Measurements from ENCODE around the gene SP6. TPM values are rescaled to one million over a fixed set of nuclear protein-coding genes. Genes with fewer than 3 reads are reported as not detected.

The SP6 gene
- total and polyA plus RNA-seq, 9 donors, result 0.18 to 3.2 (median 1.2) TPM

GRCh38 chr17:47819475-47819874, 31.5 kb downstream of the SP6 start:
- 51% methylated on average over 4 of the region's 10 CpGs for WGBS (ENCODE audit: insufficient coverage)
- Histone ChIP-seq H3K36me3 (ENCODE audit: control insufficient read depth, insufficient read depth, low read length) (peaks cover 65% of the 10 kb centered on the region), H3K27me3 (ENCODE audit: control insufficient read depth, insufficient read depth, low read length) (no peaks in the 10 kb centered on the region), H3K4me1 (ENCODE audit: control insufficient read depth, insufficient read depth, low read length) (peaks cover 30% of the 10 kb centered on the region), H3K9me3 (replicated peaks; ENCODE audit: control insufficient read depth, low read depth, low read length) (no peaks in the 10 kb centered on the region), H3K4me3 (ENCODE audit: low read length) (no peak overlapping the region), H3K27ac (ENCODE audit: low read length) (no peak overlapping the region)
- DNase-seq, result no peak

GRCh38 chr17:47818002-47818695, 32.8 kb downstream of the SP6 start:
- DNase-seq, result no peak
- peaks cover 64% of the 10 kb centered on the region for H3K36me3 ChIP-seq (ENCODE audit: control insufficient read depth, insufficient read depth, low read length)
- WGBS (ENCODE audit: insufficient coverage), result 100% methylated on average over 3 of the region's 11 CpGs
- H3K27ac ChIP-seq (ENCODE audit: low read length), result no peak overlapping the region
- H3K27me3 ChIP-seq (ENCODE audit: control insufficient read depth, insufficient read depth, low read length), result no peaks in the 10 kb centered on the region
- peaks cover 29% of the 10 kb centered on the region for H3K4me1 ChIP-seq (ENCODE audit: control insufficient read depth, insufficient read depth, low read length)
- no peak overlapping the region for H3K4me3 ChIP-seq (ENCODE audit: low read length)
- no peaks in the 10 kb centered on the region for H3K9me3 ChIP-seq (replicated peaks; ENCODE audit: control insufficient read depth, low read depth, low read length)

GRCh38 chr17:47816947-47817346, 34.0 kb downstream of the SP6 start:
- Histone ChIP-seq H3K36me3 (ENCODE audit: control insufficient read depth, insufficient read depth, low read length) (peaks cover 75% of the 10 kb centered on the region), H3K9me3 (replicated peaks; ENCODE audit: control insufficient read depth, low read depth, low read length) (no peaks in the 10 kb centered on the region), H3K27ac (ENCODE audit: low read length) (no peak overlapping the region), H3K27me3 (ENCODE audit: control insufficient read depth, insufficient read depth, low read length) (no peaks in the 10 kb centered on the region), H3K4me1 (ENCODE audit: control insufficient read depth, insufficient read depth, low read length) (peaks cover 17% of the 10 kb centered on the region), H3K4me3 (ENCODE audit: low read length) (no peak overlapping the region)
- no peak for DNase-seq
- 91% methylated on average over 10 of the region's 10 CpGs for WGBS (ENCODE audit: insufficient coverage)

- H3K27me3 ChIP-seq (ENCODE audit: control insufficient read depth, insufficient read depth, low read length), result no peaks in the 10 kb centered on the region
- H3K27ac ChIP-seq (ENCODE audit: low read length), result no peak overlapping the region
- no peak for DNase-seq
- no peak overlapping the region for H3K4me3 ChIP-seq (ENCODE audit: low read length)
- H3K9me3 ChIP-seq (replicated peaks; ENCODE audit: control insufficient read depth, low read depth, low read length), result no peaks in the 10 kb centered on the region
- peaks cover 77% of the 10 kb centered on the region for H3K36me3 ChIP-seq (ENCODE audit: control insufficient read depth, insufficient read depth, low read length)
- 94% methylated on average over 5 of the region's 21 CpGs for WGBS (ENCODE audit: insufficient coverage)
- peaks cover 13% of the 10 kb centered on the region for H3K4me1 ChIP-seq (ENCODE audit: control insufficient read depth, insufficient read depth, low read length)
Measured at GRCh38 chr17:47816111-47816735, 34.7 kb downstream of the SP6 start.

- Histone ChIP-seq H3K4me3 (ENCODE audit: low read length) (no peak overlapping the region), H3K9me3 (replicated peaks; ENCODE audit: control insufficient read depth, low read depth, low read length) (no peaks in the 10 kb centered on the region), H3K27ac (ENCODE audit: low read length) (no peak overlapping the region), H3K4me1 (ENCODE audit: control insufficient read depth, insufficient read depth, low read length) (peaks cover 3% of the 10 kb centered on the region), H3K27me3 (ENCODE audit: control insufficient read depth, insufficient read depth, low read length) (no peaks in the 10 kb centered on the region), H3K36me3 (ENCODE audit: control insufficient read depth, insufficient read depth, low read length) (peaks cover 82% of the 10 kb centered on the region)
- no peak for DNase-seq
- 81% methylated on average over 17 of the region's 21 CpGs for WGBS (ENCODE audit: insufficient coverage)
Measured at GRCh38 chr17:47815106-47815918, 35.7 kb downstream of the SP6 start.

- no peak for DNase-seq
- H3K9me3 ChIP-seq (replicated peaks; ENCODE audit: control insufficient read depth, low read depth, low read length), result no peaks in the 10 kb centered on the region
- no peaks in the 10 kb centered on the region for H3K4me1 ChIP-seq (ENCODE audit: control insufficient read depth, insufficient read depth, low read length)
- no peak overlapping the region for H3K4me3 ChIP-seq (ENCODE audit: low read length)
- H3K27me3 ChIP-seq (ENCODE audit: control insufficient read depth, insufficient read depth, low read length), result no peaks in the 10 kb centered on the region
- peaks cover 88% of the 10 kb centered on the region for H3K36me3 ChIP-seq (ENCODE audit: control insufficient read depth, insufficient read depth, low read length)
- 92% methylated on average over 22 of the region's 22 CpGs for WGBS (ENCODE audit: insufficient coverage)
- no peak overlapping the region for H3K27ac ChIP-seq (ENCODE audit: low read length)
Measured at GRCh38 chr17:47813512-47814031, 37.4 kb downstream of the SP6 start.

- WGBS (ENCODE audit: insufficient coverage), result 96% methylated on average over 10 of the region's 14 CpGs
- Histone ChIP-seq H3K4me1 (ENCODE audit: control insufficient read depth, insufficient read depth, low read length) (no peaks in the 10 kb centered on the region), H3K36me3 (ENCODE audit: control insufficient read depth, insufficient read depth, low read length) (peaks cover 88% of the 10 kb centered on the region), H3K4me3 (ENCODE audit: low read length) (no peak overlapping the region), H3K27ac (ENCODE audit: low read length) (no peak overlapping the region), H3K9me3 (replicated peaks; ENCODE audit: control insufficient read depth, low read depth, low read length) (no peaks in the 10 kb centered on the region), H3K27me3 (ENCODE audit: control insufficient read depth, insufficient read depth, low read length) (no peaks in the 10 kb centered on the region)
- DNase-seq, result no peak
Measured at GRCh38 chr17:47813077-47813476, 37.9 kb downstream of the SP6 start.

GRCh38 chr17:47812146-47812920, 38.6 kb downstream of the SP6 start:
- Histone ChIP-seq H3K27ac (ENCODE audit: low read length) (no peak overlapping the region), H3K27me3 (ENCODE audit: control insufficient read depth, insufficient read depth, low read length) (no peaks in the 10 kb centered on the region), H3K4me3 (ENCODE audit: low read length) (no peak overlapping the region), H3K4me1 (ENCODE audit: control insufficient read depth, insufficient read depth, low read length) (no peaks in the 10 kb centered on the region), H3K9me3 (replicated peaks; ENCODE audit: control insufficient read depth, low read depth, low read length) (no peaks in the 10 kb centered on the region), H3K36me3 (ENCODE audit: control insufficient read depth, insufficient read depth, low read length) (peaks cover 88% of the 10 kb centered on the region)
- 82% methylated on average over 17 of the region's 18 CpGs for WGBS (ENCODE audit: insufficient coverage)
- DNase-seq, result no peak

- H3K9me3 ChIP-seq (replicated peaks; ENCODE audit: control insufficient read depth, low read depth, low read length), result no peaks in the 10 kb centered on the region
- H3K4me1 ChIP-seq (ENCODE audit: control insufficient read depth, insufficient read depth, low read length), result peaks cover 4% of the 10 kb centered on the region
- peaks cover 89% of the 10 kb centered on the region for H3K36me3 ChIP-seq (ENCODE audit: control insufficient read depth, insufficient read depth, low read length)
- H3K4me3 ChIP-seq (ENCODE audit: low read length), result no peak overlapping the region
- H3K27ac ChIP-seq (ENCODE audit: low read length), result no peak overlapping the region
- DNase-seq, result no peak
- WGBS (ENCODE audit: insufficient coverage), result no CpG with 5 or more reads among the region's 7 CpGs
- no peaks in the 10 kb centered on the region for H3K27me3 ChIP-seq (ENCODE audit: control insufficient read depth, insufficient read depth, low read length)
Measured at GRCh38 chr17:47811709-47812108, 39.3 kb downstream of the SP6 start.
